CD4-positive, alpha-beta T cell treated with Interleukin-4 for 4 hours (primary cell): ENCODE measurements around the gene EP400.

Source experiments
- DNase-seq: peaks from one replicate; pipeline ENCODE4 v3.0.0-alpha.2; 2020

Gene EP400

GRCh38 chr12:131949431-131950181 lies at the start of gene EP400:
EP400 (plus strand) TSS chr12:131949942; CDS start chr12:131960620, 10,678 bp downstream.
- DNase-seq, result peak; percentile 94

GRCh38 chr12:131900397-131900796 lies 49.3 kb upstream of the EP400 start:
- DNase-seq, result no peak

- no peak for DNase-seq
Observed at GRCh38 chr12:131901431-131902331, 48.1 kb upstream of the EP400 start.

- DNase-seq, result no peak
Observed at GRCh38 chr12:131902332-131903241, 47.2 kb upstream of the EP400 start.

- DNase-seq, result no peak
Observed at GRCh38 chr12:131903270-131904255, 46.2 kb upstream of the EP400 start.

GRCh38 chr12:131904346-131904745 lies 45.4 kb upstream of the EP400 start:
- DNase-seq, result no peak

- DNase-seq, result no peak
Observed at GRCh38 chr12:131905081-131905629, 44.6 kb upstream of the EP400 start.

- no peak for DNase-seq
Observed at GRCh38 chr12:131905630-131906091, 44.1 kb upstream of the EP400 start.

GRCh38 chr12:131907379-131908091 lies 42.2 kb upstream of the EP400 start:
- DNase-seq, result no peak

- DNase-seq, result no peak
Observed at GRCh38 chr12:131908092-131909080, 41.4 kb upstream of the EP400 start.

GRCh38 chr12:131909081-131909751 lies 40.5 kb upstream of the EP400 start:
- DNase-seq, result no peak

- DNase-seq, result no peak
Observed at GRCh38 chr12:131909752-131910219, 40.0 kb upstream of the EP400 start.

- no peak for DNase-seq
Observed at GRCh38 chr12:131910302-131911027, 39.3 kb upstream of the EP400 start.

GRCh38 chr12:131911028-131911650 lies 38.6 kb upstream of the EP400 start:
- DNase-seq, result no peak

GRCh38 chr12:131911851-131912477 lies 37.8 kb upstream of the EP400 start:
- no peak for DNase-seq

GRCh38 chr12:131912518-131913274 lies 37.0 kb upstream of the EP400 start:
- DNase-seq, result no peak
